HG02588 (cell line): Measurements from ENCODE around the gene MAPK6.
"Not testable (repeated sequence)": the region's sequence is repeated elsewhere in the genome, so short reads cannot be mapped to it uniquely, and the experiment has no call there.

Experiments used
- ATAC-seq: cut with Tn5 transposase; IDR thresholded peaks from one replicate; pipeline ENCODE4 v1.9.1; 2021; ENCODE audit warnings: mild to moderate bottlenecking, moderate library complexity; ENCODE audit not compliant: unreplicated experiment

MAPK6 gene

DNA sequence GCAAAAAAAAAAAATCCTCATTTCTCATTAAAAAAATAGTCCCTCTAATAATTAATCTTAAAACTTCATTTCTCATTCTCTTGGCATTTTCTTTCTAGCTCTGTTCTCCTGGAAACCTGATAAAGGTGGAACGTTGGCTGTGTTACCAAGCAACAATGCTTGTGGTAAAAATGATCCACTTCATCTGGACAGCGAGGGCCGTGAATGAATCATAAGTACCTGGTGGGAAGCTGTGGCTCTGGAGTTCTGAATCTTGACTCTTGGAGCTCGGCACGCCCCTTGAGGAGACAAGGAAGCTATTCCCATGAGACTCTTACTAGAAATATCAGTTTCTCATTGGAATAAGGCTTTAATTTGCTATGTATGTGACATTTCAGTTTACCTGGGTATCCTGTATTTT, 61.0 kb downstream of the MAPK6 start:
- no peak for ATAC-seq

DNA sequence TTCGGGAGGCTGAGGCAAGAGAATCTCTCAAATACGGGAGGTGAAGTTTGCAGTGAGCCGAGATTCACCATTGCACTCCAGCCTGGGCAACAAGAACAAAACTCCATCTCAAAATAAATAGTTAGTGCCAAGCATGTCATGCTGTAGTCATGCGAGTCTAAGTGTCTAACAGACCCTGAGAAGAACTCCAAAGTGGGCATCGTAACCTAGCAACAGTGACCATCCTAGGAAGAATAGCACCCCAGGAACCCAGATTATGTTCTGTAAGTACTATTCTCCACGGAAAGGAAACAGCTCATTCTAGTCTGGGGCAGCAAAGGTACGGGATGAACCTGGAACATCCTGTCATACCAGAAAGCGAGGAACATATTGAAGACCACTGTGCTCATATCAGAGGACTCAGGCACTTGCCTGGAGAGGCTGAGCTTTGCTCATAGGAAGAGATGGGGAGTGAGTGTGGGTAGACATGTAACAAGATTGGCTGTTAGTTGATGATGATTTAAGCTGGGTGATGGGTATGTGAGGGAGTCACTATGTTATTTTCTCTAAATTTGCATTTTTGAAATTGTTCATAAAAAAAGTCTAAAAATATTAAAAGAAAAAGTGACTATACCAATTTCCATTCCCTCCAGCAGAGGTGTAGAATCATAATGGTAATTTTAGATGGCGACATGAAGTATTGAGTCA, 61.8 kb downstream of the MAPK6 start:
- no peak for ATAC-seq

DNA sequence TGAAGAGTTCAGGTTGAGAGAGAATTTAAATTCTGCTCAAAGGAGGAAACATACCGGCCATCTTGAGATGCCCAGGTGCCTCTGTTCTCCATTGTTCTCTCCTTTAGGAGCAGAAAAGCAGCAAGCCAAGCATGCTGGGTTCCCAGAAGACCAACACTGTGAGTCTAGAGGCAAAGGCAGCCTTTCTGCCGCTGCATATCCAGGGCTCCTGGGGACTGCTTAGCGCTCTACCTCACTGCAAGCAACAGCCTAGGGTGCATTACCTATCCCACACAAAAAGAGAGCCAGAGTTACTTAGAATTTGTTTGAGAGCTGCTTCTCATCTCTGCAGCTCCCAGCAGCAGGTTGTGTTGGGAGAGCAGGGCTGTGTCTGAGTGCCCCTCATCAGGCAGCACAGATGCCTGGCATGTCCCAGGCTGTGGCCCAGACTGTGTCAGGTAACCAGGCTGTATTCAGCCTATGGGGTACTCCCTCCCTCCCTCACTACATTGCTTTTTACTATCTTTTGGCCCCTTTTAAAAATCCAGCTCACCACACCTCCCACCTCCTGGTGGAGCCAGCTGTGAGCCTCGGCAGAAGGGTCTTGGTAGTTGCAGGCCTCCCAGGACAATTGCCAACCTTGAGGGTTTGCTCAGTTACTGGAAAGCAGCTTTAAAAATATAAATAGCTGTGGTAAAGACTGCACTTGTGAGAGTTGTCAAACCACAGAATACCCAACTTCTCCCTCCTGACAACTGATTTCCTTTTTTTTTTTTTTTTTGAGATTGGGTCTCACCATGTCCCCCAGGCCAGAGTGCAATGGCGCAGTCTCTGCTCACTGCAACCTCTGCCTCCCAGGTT, 63.4 kb downstream of the MAPK6 start:
- peak; percentile 77 for ATAC-seq

DNA sequence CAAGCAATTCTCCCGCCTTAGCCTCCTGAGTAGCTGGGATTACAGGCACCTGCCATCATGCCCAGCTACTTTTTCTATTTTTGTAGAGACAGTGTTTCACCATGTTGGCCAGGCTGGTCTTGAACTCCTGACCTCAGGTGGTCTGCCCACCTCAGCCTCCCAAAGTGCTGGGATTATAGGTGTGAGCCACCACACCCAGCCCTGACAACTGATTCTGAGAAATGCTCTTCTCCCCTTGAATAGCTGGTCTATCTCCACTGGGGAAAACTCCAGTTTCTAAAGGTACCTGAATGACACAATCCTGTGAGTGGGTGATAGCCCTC, 64.0 kb downstream of the MAPK6 start:
- peak; percentile 6 for ATAC-seq

DNA sequence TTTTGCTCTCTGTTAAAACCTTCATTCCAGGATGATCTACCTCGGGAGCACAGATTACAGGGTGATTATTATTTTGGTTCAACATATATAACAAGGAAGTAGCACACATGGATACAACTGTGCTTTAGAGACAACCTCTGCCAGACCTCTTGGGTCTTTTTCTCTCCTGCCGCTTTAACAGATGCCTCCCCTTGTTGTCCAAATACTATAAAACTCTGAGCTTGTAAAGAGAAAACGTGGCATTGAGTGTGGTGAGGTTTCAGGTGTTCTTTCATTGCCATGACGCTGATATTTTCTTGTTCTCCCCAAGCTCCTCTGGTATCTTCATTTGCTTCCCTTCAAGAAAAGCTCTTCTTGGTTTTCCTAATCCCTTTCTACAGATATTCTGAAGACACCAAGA, 64.6 kb downstream of the MAPK6 start:
- no peak for ATAC-seq

DNA sequence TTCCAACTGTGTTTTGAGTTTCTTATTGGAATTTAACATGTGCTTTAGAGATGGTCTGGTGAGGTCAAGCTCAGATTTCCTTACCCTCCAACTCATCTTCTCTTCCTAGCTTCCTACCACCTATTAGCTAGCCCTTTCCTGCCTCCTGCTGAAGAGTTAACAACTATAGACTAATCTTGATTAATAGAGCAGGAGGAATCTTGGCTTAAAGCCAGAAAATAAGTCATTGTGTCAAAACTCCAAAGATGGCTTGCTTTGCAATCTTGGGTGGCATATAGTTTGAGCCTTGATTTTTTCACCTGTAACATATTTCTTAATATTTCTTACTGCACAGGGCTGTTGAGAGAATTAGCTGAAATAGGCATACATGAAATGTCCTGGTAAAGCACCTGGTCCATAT, 66.3 kb downstream of the MAPK6 start:
- no peak for ATAC-seq

DNA sequence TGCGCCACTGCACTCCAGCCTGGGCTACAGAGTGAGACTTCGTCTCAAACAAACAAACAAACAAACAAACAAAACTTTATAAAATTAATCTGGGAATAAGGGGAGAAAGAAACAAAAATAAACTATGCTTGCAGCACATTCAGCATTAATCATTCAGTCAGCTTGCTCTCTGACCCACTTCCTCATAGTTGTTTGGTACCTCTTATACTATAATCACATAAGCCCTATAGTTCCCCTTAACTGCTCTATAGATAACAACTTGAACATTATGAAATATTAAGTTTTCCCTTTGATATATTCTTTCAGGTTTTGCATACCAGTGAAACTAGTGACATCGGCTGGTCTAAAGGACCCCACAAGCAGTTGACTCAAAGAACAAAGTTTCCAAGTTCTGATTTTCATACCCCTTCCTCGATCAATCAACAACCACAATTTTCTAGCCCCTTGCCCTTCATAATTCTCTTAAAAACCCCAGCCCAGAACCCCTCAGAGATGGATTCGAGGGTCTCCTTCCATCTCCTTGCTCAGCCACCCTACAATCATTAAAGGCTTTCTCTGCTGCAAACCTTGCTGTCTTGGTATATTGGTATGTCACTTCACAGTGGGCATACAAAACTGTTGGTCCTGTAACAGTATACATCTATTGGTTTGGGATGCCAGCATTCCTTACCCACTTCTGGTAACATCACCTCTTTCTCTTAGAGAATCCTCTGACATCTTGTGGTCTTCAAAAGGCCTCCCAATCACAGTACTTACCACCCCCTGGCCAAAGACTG, 67.2 kb downstream of the MAPK6 start:
- no peak for ATAC-seq

DNA sequence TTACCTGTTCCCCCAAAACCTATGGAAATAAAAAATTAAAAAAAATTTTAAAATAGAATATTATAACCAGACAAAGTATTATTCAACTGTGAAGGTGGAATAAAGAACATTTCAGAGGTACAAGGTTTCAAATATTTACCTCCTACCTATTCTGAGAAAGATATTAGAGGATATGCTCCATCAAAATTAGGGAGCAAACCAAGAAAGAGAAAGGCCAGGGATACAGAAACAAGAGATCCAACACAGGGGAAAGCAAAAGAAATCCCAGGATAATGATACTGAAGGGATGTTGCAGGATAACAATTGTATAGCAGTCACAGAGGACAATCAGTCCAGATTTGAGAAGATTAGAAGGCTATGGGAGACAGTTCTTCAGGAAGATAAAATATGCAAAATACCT, 71.2 kb downstream of the MAPK6 start:
- ATAC-seq = no peak

DNA sequence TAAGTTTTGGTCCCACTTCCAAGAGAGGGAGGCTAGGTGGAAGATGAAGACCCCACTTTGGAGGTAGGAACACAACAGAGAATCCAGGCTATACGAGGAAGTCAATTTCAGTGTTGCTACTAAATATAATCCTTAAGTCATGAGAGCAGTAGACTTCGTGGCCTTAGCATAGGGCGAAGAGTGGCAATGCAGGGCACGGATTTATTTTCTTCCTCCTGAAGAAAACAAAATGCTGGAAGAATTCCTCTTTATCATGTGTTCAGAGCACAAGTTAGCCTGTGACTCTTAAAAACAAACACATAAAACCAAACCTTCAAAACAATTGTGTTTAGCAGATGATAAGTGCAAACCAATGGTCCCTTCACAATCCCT, 74.1 kb downstream of the MAPK6 start:
- no peak for ATAC-seq

DNA sequence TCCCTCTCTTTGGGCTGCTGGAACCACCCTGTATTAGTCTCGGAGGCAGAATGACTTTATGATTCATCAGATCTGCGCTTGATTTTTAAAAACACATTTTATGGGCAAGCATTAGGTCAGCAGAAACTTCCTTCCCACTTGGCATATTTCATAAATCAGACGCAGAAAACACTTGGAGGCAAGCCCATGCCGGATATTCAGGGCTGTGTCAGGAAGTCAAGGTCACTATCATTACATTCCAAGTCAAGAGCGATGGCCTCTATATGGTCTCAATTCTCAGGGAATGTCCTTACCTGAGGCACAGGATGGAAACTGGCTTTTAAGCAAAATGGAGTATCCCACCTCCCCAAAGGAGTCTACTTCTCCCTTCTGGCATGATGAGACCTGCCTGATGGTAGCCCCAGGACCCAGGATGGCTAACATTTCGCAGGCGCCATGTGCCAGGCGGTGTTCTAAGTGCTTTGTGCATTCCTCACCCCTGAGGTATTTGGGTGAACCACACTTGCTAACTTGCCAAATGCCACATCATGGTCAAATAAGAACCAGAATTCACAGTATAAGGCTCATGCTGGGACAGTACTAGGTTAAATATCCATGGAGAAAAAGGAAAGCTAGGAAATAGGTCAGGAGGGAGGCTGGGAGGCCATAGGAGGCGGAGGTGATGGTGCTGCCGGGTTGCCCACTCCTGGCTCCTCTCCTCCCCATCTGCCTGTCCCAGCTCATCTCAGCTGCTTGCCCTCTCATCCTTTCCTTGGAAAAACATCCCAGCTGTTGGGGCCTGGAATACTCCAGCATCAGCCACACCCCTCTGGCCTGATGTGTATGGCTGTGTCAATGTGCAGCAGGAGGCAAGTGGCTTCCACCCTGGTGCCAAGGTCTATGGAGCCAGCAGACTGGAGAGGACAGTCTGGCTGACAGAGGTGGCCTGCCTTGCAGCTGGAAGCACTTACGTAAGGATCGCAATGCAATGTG, 74.8 kb downstream of the MAPK6 start:
- ATAC-seq = no peak

DNA sequence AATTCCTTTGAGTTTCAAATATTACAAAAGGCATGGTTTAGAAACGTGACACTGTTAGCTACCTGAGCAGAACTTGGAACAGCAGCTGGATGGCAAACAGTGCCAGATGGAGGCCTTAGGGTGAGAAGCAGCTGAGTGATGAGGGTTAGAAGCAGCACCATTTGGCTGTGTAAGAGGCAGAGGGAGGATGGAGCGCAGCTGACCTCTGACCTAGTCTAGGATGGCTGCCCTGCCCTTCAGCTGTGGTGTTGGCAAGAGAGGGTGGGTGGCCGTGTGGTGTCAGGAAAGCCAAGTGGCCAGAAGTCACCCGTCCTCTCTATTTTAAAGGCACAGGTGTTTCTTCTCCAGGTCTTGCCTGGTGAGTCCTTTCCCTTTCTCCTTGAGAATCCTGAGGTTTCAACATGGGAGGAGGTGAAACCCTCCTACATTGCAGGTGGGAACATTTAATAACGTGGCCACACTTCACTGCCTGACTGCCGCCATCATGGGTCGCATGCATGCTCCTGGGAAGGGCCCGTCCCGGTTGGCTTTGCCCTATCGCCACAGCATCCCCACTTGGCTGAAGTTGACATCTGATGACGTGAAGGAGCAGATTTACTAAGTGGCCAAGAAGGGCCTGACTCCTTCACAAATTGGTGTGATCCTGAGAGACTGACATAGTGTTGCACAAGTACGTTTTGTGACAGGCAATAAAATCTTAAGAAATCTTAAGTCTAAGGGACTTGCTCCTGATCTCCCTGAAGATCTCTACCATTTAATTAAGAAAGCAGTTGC, 76.0 kb downstream of the MAPK6 start:
- no peak for ATAC-seq

DNA sequence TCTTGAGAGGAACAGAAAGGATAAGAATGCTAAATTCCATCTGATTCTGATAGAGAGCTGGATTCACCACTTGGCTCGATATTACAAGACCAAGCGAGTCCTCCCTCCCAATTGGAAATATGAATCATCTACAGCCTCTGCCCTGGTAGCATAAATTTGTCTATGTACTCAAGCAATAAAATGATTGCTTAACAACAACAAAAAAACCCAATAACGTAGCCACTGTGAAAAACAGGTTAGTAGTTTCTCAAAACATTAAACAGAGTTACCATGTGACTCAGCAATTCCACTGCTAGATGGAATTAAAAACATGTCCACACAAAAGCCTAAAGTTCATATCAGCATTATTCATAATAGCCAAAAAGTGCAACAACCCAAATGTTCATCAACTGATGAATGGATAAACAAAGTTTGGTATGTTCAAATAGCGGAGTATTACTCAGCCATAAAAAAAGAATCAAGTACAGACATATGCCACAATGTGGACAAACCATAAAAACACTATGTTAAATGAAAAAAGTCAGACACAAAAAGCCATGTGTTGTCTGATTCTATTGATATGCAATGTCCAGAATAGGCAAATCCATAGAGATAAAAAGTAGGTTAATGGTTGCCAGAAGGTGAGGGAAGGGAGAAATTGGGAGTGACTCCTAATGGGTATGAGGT, 76.7 kb downstream of the MAPK6 start:
- ATAC-seq = no peak

DNA sequence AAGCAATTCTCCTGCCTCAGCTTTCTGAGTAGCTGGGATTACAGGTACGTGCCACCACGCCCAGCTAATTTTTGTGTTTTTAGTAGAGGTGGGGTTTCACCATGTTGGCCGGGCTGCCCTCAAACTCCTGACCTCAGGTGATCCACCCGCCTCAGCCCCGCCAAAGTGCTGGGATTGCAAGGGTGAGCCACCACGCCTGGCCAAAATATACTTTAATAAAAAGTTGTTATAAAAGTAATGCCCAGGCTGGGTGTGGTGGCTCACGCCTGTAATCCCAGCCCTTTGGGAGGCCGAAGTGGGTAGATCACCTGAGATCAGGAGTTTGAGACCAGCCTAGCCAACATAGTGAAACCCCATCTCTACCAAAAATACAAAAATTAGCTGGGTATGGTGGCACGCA, 77.5 kb downstream of the MAPK6 start:
- not testable (repeated sequence) for ATAC-seq

DNA sequence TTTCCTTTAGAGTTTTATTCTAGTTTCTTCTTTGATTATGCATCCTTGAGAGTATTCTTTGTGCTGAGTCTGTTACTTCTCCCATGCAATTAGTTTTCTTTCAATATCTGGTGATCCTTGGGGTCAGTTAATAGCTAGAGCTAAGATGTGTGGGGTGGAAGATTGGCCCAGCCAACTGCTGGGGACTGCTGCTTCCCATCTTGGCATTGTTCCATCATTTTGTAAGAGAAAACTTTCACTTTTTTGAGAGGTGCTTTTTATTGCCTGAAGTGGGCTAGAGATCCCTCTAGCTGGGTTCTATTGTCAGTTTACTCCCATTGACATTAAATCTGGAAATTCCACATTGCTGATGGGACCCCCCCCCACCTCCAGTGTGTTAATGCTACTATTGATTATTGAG, 78.2 kb downstream of the MAPK6 start:
- no peak for ATAC-seq

DNA sequence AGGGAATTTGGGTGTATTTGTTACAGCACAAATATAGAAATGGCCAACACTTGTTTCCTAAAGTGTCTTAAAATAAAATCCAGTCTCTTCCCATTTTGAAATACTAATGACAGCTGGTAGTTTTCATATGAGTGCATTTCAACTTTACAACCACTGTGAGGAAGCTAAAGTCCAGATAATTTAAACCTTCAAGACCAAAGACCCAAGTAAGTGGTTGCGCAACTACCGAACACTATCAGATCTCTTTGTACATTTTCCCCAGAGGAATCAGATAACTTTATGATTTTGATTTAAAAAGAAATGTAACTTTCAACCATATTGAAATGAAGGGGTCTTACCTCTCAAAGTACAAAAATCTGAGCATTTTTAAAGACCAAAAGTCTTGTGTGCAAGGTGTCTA, 79.3 kb downstream of the MAPK6 start:
- no peak for ATAC-seq

DNA sequence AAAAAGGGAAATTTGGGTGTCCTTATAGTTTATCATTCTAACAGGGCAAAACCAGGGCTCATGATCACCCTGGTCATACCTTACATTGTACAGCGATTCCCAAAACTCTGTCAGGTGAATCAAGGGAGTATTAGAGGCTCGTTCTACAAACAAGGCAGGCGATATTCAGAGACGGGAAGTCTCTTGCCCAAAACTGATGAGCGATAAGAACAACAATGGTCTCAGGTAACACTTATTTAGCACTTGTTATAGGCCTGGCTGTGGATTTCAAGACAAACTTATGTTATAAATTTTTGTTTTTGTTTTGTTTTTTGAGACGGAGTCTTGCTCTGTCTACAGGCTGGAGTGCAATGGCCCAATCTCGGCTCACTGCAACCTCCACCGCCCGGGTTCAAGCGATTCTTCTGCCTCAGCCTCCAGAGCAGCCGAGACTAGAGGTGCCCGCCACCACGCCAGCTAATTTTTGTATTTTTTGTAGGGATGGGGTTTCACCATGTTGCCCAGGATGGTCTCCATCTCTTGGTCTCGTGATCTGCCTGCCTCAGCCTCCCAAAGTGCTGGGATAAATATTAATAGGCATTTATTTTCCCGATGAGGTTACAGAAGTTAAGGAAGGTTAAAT, 80.7 kb downstream of the MAPK6 start:
- no peak for ATAC-seq

DNA sequence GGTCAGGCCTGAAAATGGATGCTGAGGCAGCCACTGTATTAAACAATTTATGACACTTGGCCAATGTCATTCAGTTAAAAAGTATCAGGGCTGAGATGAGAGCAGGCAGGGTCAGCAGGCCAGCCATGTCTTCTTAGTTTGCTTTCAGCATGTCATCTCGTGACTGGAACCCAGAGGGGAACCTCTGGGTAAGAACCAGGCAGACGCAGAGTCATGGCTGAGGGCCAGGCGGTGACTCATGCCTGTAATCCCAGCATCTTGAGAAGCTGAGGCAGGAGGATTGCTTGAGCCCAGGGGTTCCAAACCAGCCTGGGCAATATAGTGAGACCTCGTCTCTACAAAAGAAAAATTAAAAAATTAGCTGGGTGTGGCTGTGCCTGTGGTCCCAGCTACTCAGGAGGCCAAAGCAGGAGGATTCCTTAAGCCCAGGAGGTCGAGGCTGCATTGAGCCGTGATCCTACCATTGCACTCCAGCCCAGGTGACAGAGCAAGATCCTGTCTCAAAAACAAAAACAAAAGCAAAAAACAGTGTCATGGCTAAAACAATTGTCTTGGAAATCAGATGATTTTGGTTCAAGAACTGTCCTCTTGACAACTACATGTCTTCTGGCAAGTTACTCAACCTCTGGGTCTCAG, 81.9 kb downstream of the MAPK6 start:
- ATAC-seq = no peak

DNA sequence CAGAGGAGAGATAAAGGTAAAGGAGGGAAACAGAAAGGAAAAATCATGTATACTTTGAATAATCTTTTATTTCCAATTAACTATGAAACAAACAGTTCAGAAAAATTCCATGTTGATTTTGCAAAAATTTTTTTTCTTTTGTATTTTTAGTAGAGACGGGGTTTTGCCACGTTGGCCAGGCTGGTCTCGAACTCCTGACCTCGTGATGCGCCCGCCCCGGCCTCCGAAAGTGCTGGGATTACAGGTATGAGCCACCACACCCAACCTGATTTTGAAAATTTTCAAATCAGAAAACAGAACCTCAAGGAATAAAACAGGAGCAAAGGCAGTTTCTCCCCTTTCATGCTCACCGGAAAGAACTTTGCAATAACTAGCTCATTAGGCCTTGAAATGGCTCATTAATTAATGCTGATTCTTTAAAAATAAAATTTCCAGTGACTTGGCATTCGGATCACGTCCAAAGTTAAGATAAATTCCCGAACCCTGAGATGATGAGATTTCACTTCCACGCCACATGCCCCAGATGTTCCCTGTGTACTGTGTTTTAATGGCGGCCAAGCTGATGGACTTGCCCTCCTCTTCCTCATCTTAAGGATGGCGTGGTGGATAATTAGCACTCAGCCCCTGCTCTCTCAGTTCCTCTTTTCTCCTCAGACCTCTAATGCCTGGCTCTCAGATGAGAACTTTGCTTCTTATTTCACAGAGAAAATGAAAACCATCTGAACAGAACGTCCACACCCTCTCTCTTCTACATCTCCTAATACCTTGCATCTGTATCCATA, 82.7 kb downstream of the MAPK6 start:
- ATAC-seq = no peak
